NCI-H146 (cell line): Measurements from ENCODE around the gene ARL4A.
A peak's percentile ranks its signal among the peaks of the same experiment; 100 is the strongest.

Experiments used
- DNase-seq: peaks from one replicate; lab custom pipeline; 2025; lab: John Stamatoyannopoulos, UW

ARL4A gene

GRCh38 chr7:12701433-12701832, 14.0 kb downstream of the ARL4A start:
- no peak for DNase-seq

GRCh38 chr7:12703881-12704280, 16.4 kb downstream of the ARL4A start:
- no peak for DNase-seq

- DNase-seq, result no peak
Observed at GRCh38 chr7:12705878-12706277, 18.4 kb downstream of the ARL4A start.

GRCh38 chr7:12706900-12707536, 19.6 kb downstream of the ARL4A start:
- peak; percentile 57 for DNase-seq

GRCh38 chr7:12708314-12708713, 20.9 kb downstream of the ARL4A start:
- no peak for DNase-seq

GRCh38 chr7:12709726-12710502, 22.5 kb downstream of the ARL4A start:
- DNase-seq, result no peak

- DNase-seq, result no peak
Observed at GRCh38 chr7:12711124-12711523, 23.7 kb downstream of the ARL4A start.

GRCh38 chr7:12712236-12712635, 24.8 kb downstream of the ARL4A start:
- DNase-seq, result no peak

GRCh38 chr7:12713625-12714378, 26.4 kb downstream of the ARL4A start:
- no peak for DNase-seq

GRCh38 chr7:12714379-12714737, 26.9 kb downstream of the ARL4A start:
- no peak for DNase-seq

- DNase-seq, result peak; percentile 85
Observed at GRCh38 chr7:12715372-12716133, 28.1 kb downstream of the ARL4A start.

GRCh38 chr7:12716134-12716681, 28.8 kb downstream of the ARL4A start:
- peak; percentile 21 for DNase-seq

- no peak for DNase-seq
Observed at GRCh38 chr7:12716722-12717121, 29.3 kb downstream of the ARL4A start.

- DNase-seq, result no peak
Observed at GRCh38 chr7:12719141-12719919, 31.9 kb downstream of the ARL4A start.

- no peak for DNase-seq
Observed at GRCh38 chr7:12719981-12720865, 32.8 kb downstream of the ARL4A start.

- no peak for DNase-seq
Observed at GRCh38 chr7:12721286-12721830, 33.9 kb downstream of the ARL4A start.

GRCh38 chr7:12722136-12722535, 34.7 kb downstream of the ARL4A start:
- DNase-seq, result no peak

- no peak for DNase-seq
Observed at GRCh38 chr7:12722636-12723605, 35.5 kb downstream of the ARL4A start.
